COLO668 (cell line): Measurements from ENCODE around the gene MAGOH.

Experiments used
- DNase-seq: peaks from one replicate; lab custom pipeline; 2025; ENCODE audit not compliant: unreplicated experiment; lab: John Stamatoyannopoulos, UW

MAGOH gene

GRCh38 chr1:53271446-53272090, 33.2 kb upstream of the MAGOH start:
- DNase-seq = no peak

- no peak for DNase-seq
Observed at GRCh38 chr1:53270873-53271272, 32.6 kb upstream of the MAGOH start.

- no peak for DNase-seq
Observed at GRCh38 chr1:53270107-53270506, 31.8 kb upstream of the MAGOH start.

- no peak for DNase-seq
Observed at GRCh38 chr1:53267761-53268160, 29.4 kb upstream of the MAGOH start.

- peak; percentile 17 for DNase-seq
Observed at GRCh38 chr1:53266038-53266437, 27.7 kb upstream of the MAGOH start.

- no peak for DNase-seq
Observed at GRCh38 chr1:53265581-53265980, 27.3 kb upstream of the MAGOH start.

GRCh38 chr1:53264048-53264447, 25.7 kb upstream of the MAGOH start:
- no peak for DNase-seq

GRCh38 chr1:53262000-53262399, 23.7 kb upstream of the MAGOH start:
- DNase-seq = no peak

GRCh38 chr1:53260631-53261247, 22.4 kb upstream of the MAGOH start:
- DNase-seq = no peak

- DNase-seq = no peak
Observed at GRCh38 chr1:53259932-53260331, 21.6 kb upstream of the MAGOH start.

- no peak for DNase-seq
Observed at GRCh38 chr1:53258216-53258615, 19.9 kb upstream of the MAGOH start.

GRCh38 chr1:53257454-53258081, 19.2 kb upstream of the MAGOH start:
- no peak for DNase-seq

- no peak for DNase-seq
Observed at GRCh38 chr1:53256511-53257453, 18.5 kb upstream of the MAGOH start.

GRCh38 chr1:53255031-53255430, 16.7 kb upstream of the MAGOH start:
- no peak for DNase-seq

GRCh38 chr1:53254011-53254640, 15.8 kb upstream of the MAGOH start:
- DNase-seq = no peak

- no peak for DNase-seq
Observed at GRCh38 chr1:53250325-53250724, 12.0 kb upstream of the MAGOH start.

GRCh38 chr1:53249706-53250105, 11.4 kb upstream of the MAGOH start:
- no peak for DNase-seq

GRCh38 chr1:53246261-53247134, 8.2 kb upstream of the MAGOH start:
- no peak for DNase-seq

- DNase-seq = no peak
Observed at GRCh38 chr1:53244141-53244540, 5.8 kb upstream of the MAGOH start.

- DNase-seq = no peak
Observed at GRCh38 chr1:53242381-53242780, 4.1 kb upstream of the MAGOH start.
